Measurements from ENCODE around the gene CAP1.

Gene CAP1

GRCh38 chr1:40120128-40120527 lies 79.6 kb downstream of the CAP1 start:
- no peak for TF ChIP-seq ZNF274 (IDR thresholded peaks at IDR 0.05; ENCODE audit: low read depth, low read length)
- no peak overlapping the region for H3K4me3 ChIP-seq (ENCODE audit: low read length)
